Activated CD4-positive, alpha-beta T cell treated with anti-CD3 and anti-CD28 coated beads, Interleukin-2, amount 50 U/mL, for 48 hours (primary cell): ENCODE data around the gene GCHFR.

Experiments
- DNase-seq, 2 experiments: peaks; one replicate each; pipeline ENCODE4 v3.0.0-alpha.2; 2020

Gene GCHFR

DNA sequence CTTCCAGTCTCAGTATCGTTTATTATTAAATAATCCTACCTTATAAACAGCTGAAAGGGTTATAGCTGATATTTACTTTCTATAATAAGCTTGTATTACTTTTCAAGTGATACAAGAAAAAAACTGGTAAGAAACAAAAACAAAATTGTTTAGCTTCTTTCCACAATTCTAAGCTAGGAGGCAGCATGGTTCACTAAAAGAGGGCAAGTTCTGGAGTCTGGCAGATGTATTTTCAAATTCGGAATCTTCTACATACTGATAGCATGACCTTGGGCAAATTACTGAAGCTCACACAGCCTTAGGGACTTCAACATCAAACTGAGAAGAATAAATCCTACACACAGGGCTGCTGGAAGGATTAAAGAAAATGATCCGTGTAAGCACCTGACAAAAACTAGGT is 21.3 kb downstream of the GCHFR start:
- no peak for DNase-seq

- no peak for DNase-seq
These were observed 21.9 kb downstream of the GCHFR start for GRCh38 chr15:40785814-40786213.

- DNase-seq = peak; percentile 67 to 78
These were observed 23.5 kb downstream of the GCHFR start for GRCh38 chr15:40787344-40787841.

DNA sequence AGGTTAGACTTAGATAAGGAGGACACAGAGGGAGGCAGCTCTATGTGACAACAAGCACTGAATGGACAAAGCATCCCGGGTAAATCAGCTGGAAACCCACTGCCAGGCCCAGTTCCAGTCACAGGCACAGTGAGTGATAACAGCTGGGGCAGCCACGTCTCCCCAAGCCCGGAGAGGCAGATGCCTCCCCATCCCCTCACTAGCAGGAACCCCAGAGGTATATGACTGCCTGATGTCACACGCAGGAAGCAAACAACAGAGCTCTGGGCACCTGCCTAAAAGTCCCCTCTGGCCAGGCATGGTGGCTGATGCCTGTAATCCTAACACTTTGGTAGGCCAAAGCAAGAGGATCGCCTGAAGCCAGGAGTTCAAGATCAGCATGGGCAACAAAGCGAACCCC is 24.1 kb downstream of the GCHFR start:
- DNase-seq = no peak

GRCh38 chr15:40789119-40789518 is 25.3 kb downstream of the GCHFR start:
- DNase-seq = no peak

- no peak for DNase-seq
These were observed 26.1 kb downstream of the GCHFR start for GRCh38 chr15:40789999-40790398.

DNA sequence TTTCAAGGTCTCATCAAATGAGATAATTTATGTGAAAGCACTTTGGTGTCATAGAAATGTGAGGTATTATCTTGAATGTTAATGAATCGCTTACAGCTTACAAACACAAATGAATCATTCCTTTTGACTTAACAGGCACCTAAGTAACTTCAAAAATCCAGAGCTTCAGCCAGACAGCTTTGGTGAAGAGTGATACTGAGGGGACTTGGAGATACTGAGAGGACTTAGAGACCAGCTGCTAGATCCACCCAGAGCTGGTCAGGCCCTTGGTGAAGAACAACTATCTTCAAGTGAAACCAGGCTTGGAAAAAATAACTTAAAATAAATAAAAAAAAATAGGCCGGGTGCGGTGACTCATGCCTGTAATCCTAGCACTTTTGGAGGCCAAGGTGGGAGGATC is 26.9 kb downstream of the GCHFR start:
- no peak for DNase-seq

DNA sequence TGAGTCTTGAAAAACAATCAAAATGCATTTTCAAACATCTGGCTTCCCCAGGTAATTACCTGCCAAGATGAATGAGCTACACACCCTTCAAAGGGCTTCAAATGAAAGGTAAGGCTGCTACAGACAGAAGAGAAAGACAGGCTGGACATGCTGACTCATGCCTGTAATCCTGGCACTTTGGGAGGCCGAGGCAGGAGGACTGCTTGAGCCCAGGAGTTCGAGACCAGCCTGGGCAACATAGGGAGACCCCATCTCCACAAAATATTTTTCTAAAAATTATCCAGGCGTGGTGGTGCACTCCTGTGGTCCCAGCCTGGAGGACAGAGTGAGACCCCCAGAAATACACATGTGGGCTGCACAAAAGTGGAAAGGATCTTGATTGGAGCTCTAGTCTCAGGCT is 28.5 kb downstream of the GCHFR start:
- no peak for DNase-seq

GRCh38 chr15:40793216-40793989 is 29.5 kb downstream of the GCHFR start:
- peak; percentile 60 to 70 for DNase-seq

DNA sequence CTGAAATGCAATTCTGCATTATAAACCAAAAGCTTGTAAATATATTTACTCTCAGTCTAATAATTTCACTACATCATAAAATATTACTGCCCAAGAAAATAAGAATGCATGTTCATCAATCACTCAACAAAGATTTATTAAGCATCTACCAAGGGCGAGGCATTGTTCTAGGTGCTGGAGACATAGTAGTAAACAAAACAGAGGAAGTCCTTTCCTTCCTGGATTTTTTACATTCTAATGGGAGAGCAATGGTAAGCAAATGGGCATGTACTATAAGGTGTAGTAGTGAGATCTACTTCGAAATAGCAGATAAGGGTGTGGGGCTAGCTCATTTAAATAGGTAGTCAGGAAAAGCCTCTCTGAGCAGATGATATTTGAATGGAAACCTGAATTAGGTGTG is 32.2 kb downstream of the GCHFR start:
- DNase-seq = no peak

DNA sequence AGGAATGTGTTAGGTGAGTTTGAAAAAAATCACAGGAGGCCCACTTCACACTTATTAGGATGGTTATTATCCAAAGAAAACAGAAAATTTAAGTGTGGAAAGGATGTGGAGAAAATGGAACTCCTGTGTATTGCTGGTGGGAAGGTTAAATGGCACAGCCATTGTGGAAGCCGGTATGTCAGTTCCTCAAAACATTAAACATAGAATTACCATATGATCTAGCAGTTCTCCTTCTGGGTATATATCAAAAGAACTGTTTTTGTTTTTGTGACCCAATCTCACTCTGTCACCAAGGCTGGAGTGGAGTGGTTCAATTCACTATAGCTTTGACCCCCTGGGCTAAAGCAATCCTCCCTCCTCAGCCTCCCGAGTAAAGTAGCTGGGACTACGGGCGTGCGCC is 32.6 kb downstream of the GCHFR start:
- DNase-seq = no peak

GRCh38 chr15:40799523-40799922 is 35.7 kb downstream of the GCHFR start:
- DNase-seq = no peak

DNA sequence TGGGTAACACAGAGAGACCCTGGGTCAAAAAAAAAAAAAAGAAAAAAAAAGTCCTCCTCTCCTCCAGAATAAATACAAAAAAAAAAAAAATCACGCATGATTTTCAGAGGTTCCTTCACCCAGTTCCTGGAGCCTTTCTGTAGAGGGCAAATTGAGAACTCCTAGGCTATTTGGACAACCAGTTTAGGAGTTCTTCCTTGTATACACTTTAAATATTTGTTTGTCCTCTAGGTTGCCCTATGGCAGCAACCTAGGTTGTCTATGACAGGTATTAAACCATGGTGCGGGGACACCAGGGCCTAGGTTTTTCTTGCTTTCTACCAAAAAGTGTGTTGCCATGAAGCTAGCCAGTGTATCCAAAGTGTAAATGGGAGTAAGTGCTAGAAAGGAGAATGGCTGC is 39.2 kb downstream of the GCHFR start:
- no peak for DNase-seq

- no peak for DNase-seq
These were observed 39.8 kb downstream of the GCHFR start for GRCh38 chr15:40803688-40804087.

GRCh38 chr15:40806672-40807027 is 42.8 kb downstream of the GCHFR start:
- DNase-seq = no peak

GRCh38 chr15:40807028-40807887 is 43.4 kb downstream of the GCHFR start, which contains the start of the genes DNAJC17 and ZFYVE19:
TSS of gene DNAJC17 (minus strand) at chr15:40807473. CDS start at chr15:40807446, 27 bp downstream.
TSS of gene ZFYVE19 (plus strand) at chr15:40807089. CDS start at chr15:40807590, 501 bp downstream.
- DNase-seq = peak; percentile 96 to 97

DNA sequence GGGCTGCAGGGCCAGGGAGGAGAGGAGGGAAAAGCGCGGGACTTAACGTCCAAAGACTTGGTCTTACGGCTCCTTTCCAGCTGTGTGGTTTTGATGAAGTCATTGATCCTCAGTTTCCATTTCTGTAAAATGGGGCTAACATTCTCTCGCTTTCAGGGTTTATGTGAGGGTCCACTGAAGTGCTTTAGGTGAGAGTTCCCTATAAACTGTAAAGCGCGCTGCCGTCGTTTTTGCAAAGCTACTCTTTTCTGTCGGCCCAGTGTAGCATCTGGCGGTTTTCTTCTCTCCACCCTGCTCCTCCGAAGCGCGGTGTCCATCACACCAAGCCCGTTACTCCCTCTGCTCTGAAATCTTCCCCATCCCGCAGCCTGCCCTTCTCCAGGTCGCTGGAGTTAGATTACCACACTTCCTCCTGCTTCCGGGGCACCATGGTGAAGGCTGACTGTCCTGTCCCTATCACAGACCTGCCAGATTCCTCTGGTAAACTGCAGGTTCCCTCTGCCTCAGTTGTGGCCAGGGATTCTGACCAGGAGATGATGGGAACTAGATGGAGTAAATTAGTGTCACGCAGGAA is 44.1 kb downstream of the GCHFR start:
- no peak for DNase-seq

- no peak for DNase-seq
These were observed 45.1 kb downstream of the GCHFR start for GRCh38 chr15:40808861-40809450.

GRCh38 chr15:40812721-40813425 is 49.0 kb downstream of the GCHFR start:
- DNase-seq = no peak

DNA sequence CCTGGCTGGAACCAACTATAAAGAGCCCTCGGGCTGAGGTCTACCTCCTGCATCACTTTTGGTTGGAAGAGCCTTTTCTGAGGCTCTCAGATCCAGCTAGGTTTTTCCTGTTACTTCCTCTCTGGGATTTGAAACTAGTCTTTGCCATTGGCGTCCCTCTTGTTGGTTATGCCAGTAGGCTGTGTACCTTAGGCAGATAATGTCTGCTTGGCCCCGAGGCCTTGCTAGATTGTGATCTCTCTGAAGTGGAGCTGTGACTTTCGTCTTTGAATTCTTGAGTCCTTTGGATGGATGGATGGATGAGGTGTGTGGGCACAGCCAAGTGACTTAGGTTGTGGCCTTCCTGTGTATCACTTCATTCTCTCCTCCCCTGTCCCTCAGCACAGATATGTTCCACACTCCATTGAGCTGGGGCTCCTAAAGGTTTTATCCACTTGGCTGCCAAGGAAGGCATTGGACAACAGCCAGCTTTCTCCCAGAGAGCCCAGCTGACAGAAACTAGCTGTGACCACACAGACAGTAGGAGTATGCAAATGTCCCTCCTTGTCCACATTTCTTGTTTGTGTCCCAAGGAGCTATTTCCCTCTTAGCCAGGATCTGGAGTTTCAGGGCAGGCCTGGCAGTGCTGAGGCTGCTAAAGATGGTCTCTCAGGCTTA is 51.3 kb downstream of the GCHFR start:
- DNase-seq = no peak
